BLaER1 (cell line): Measurements from ENCODE around the gene BCAR1.

Experiments used
- H3K27ac ChIP-seq: shearing (Covaris generic); formaldehyde crosslinking; 2 replicates; pipeline ENCODE4 v1.8.1; 2022
- H3K27me3 ChIP-seq: shearing (Covaris generic); formaldehyde crosslinking; 2 replicates; pipeline ENCODE4 v1.8.1; 2022
- H3K36me3 ChIP-seq: shearing (Covaris generic); formaldehyde crosslinking; 2 replicates; pipeline ENCODE4 v1.8.1; 2022
- H3K4me1 ChIP-seq: shearing (Covaris generic); formaldehyde crosslinking; 2 replicates; pipeline ENCODE4 v1.8.1; 2022
- H3K4me2 ChIP-seq: shearing (Covaris generic); formaldehyde crosslinking; 2 replicates; pipeline ENCODE4 v1.8.1; 2022
- H3K4me3 ChIP-seq: shearing (Covaris generic); formaldehyde crosslinking; 2 replicates; pipeline ENCODE4 v1.8.1; 2022
- H3K9ac ChIP-seq: shearing (Covaris generic); formaldehyde crosslinking; 2 replicates; pipeline ENCODE4 v1.8.1; 2022
- H3K9me3 ChIP-seq: shearing (Covaris generic); formaldehyde crosslinking; 2 replicates; pipeline ENCODE4 v1.8.1; 2022
- H4K20me1 ChIP-seq: shearing (Covaris generic); formaldehyde crosslinking; 2 replicates; pipeline ENCODE4 v1.8.1; 2022
- Cebpa-rat ChIP-seq: shearing (Covaris generic); IDR thresholded peaks from 2 replicates; pipeline ENCODE4 v1.8.1; 2022

The BCAR1 gene

GRCh38 chr16:75251280-75252048 lies at the start of gene BCAR1:
Gene BCAR1 (minus strand): TSS chr16:75251624. CDS start chr16:75251482, 142 bp downstream.
- H3K27ac ChIP-seq, result no peak within 1 kb of the TSS
- H3K4me3 ChIP-seq, result peak within 1 kb of the TSS; percentile 70
- H3K9ac ChIP-seq, result peak within 1 kb of the TSS; percentile 38; the same call in 1 of the 2 replicates
- H3K9me3 ChIP-seq, result no peaks in the 10 kb centered on the region
- peak within 1 kb of the TSS; percentile 99 for H3K4me2 ChIP-seq
- no peak for TF ChIP-seq Cebpa-rat
- peaks cover 29% of the 10 kb centered on the region for H3K4me1 ChIP-seq
- H3K36me3 ChIP-seq, result no peaks in the 10 kb centered on the region
- H3K27me3 ChIP-seq, result peaks cover 75% of the 10 kb centered on the region
- peaks cover 88% of the 10 kb centered on the region for H4K20me1 ChIP-seq

- H4K20me1 ChIP-seq, result peaks cover 54% of the 10 kb centered on the region
- no peak overlapping the region for H3K9ac ChIP-seq
- H3K27ac ChIP-seq, result no peak overlapping the region
- no peaks in the 10 kb centered on the region for H3K27me3 ChIP-seq
- no peak overlapping the region for H3K4me3 ChIP-seq
- no peak for TF ChIP-seq Cebpa-rat
- no peak overlapping the region for H3K4me2 ChIP-seq
- H3K9me3 ChIP-seq, result no peaks in the 10 kb centered on the region
- peaks cover 97% of the 10 kb centered on the region for H3K36me3 ChIP-seq
- H3K4me1 ChIP-seq, result no peaks in the 10 kb centered on the region
Measured at GRCh38 chr16:75298267-75298666, 46.8 kb upstream of the BCAR1 start.

GRCh38 chr16:75296606-75297005 lies 45.2 kb upstream of the BCAR1 start:
- Histone ChIP-seq H3K27ac (no peak overlapping the region), H3K27me3 (no peaks in the 10 kb centered on the region; the same call in 1 of the 2 replicates), H3K4me2 (no peak overlapping the region), H3K9me3 (no peaks in the 10 kb centered on the region), H3K36me3 (peaks cover 97% of the 10 kb centered on the region), H3K4me3 (no peak overlapping the region), H3K9ac (no peak overlapping the region), H3K4me1 (no peaks in the 10 kb centered on the region), H4K20me1 (peaks cover 70% of the 10 kb centered on the region)
- TF ChIP-seq Cebpa-rat, result no peak

GRCh38 chr16:75294773-75295459 lies 43.5 kb upstream of the BCAR1 start:
- Histone ChIP-seq H3K9ac (no peak overlapping the region), H3K4me3 (no peak overlapping the region), H3K27ac (no peak overlapping the region), H3K4me2 (no peak overlapping the region), H3K36me3 (peaks cover 97% of the 10 kb centered on the region), H3K4me1 (no peaks in the 10 kb centered on the region), H3K27me3 (peaks cover 17% of the 10 kb centered on the region), H3K9me3 (no peaks in the 10 kb centered on the region), H4K20me1 (peaks cover 87% of the 10 kb centered on the region)
- TF ChIP-seq Cebpa-rat, result no peak

GRCh38 chr16:75293772-75294171 lies 42.3 kb upstream of the BCAR1 start:
- H3K9me3 ChIP-seq, result no peaks in the 10 kb centered on the region
- H3K36me3 ChIP-seq, result peaks cover 92% of the 10 kb centered on the region
- no peak overlapping the region for H3K4me2 ChIP-seq
- no peak for TF ChIP-seq Cebpa-rat
- peaks cover 28% of the 10 kb centered on the region for H3K27me3 ChIP-seq
- H3K27ac ChIP-seq, result no peak overlapping the region
- no peak overlapping the region for H3K9ac ChIP-seq
- peaks cover 8% of the 10 kb centered on the region for H3K4me1 ChIP-seq
- H4K20me1 ChIP-seq, result peaks cover 99% of the 10 kb centered on the region
- H3K4me3 ChIP-seq, result no peak overlapping the region

GRCh38 chr16:75293173-75293572 lies 41.7 kb upstream of the BCAR1 start:
- no peak overlapping the region for H3K27ac ChIP-seq
- peaks cover 86% of the 10 kb centered on the region for H3K36me3 ChIP-seq
- H3K9ac ChIP-seq, result no peak overlapping the region
- no peak overlapping the region for H3K4me2 ChIP-seq
- H3K4me1 ChIP-seq, result peaks cover 14% of the 10 kb centered on the region
- no peaks in the 10 kb centered on the region for H3K9me3 ChIP-seq
- peaks cover 100% of the 10 kb centered on the region for H4K20me1 ChIP-seq
- peaks cover 29% of the 10 kb centered on the region for H3K27me3 ChIP-seq
- H3K4me3 ChIP-seq, result no peak overlapping the region
- no peak for TF ChIP-seq Cebpa-rat

- peaks cover 82% of the 10 kb centered on the region for H3K36me3 ChIP-seq
- no peak overlapping the region for H3K4me3 ChIP-seq
- H3K4me2 ChIP-seq, result no peak overlapping the region
- peaks cover 32% of the 10 kb centered on the region for H3K27me3 ChIP-seq
- no peak overlapping the region for H3K27ac ChIP-seq
- H3K9me3 ChIP-seq, result no peaks in the 10 kb centered on the region
- no peak overlapping the region for H3K9ac ChIP-seq
- H3K4me1 ChIP-seq, result peaks cover 19% of the 10 kb centered on the region
- TF ChIP-seq Cebpa-rat, result no peak
- peaks cover 100% of the 10 kb centered on the region for H4K20me1 ChIP-seq
Measured at GRCh38 chr16:75292691-75293090, 41.3 kb upstream of the BCAR1 start.

GRCh38 chr16:75289189-75289588 lies 37.8 kb upstream of the BCAR1 start:
- Histone ChIP-seq H3K9ac (no peak overlapping the region), H3K27me3 (peaks cover 47% of the 10 kb centered on the region), H3K4me1 (peaks cover 28% of the 10 kb centered on the region), H3K4me2 (peak overlapping the region; percentile 80), H3K4me3 (no peak overlapping the region), H4K20me1 (peaks cover 86% of the 10 kb centered on the region), H3K27ac (no peak overlapping the region), H3K9me3 (no peaks in the 10 kb centered on the region), H3K36me3 (peaks cover 54% of the 10 kb centered on the region)
- TF ChIP-seq Cebpa-rat, result no peak

- no peaks in the 10 kb centered on the region for H3K9me3 ChIP-seq
- H4K20me1 ChIP-seq, result peaks cover 81% of the 10 kb centered on the region
- H3K36me3 ChIP-seq, result peaks cover 49% of the 10 kb centered on the region
- no peak overlapping the region for H3K4me3 ChIP-seq
- peaks cover 47% of the 10 kb centered on the region for H3K27me3 ChIP-seq
- no peak overlapping the region for H3K9ac ChIP-seq
- TF ChIP-seq Cebpa-rat, result no peak
- peaks cover 28% of the 10 kb centered on the region for H3K4me1 ChIP-seq
- H3K4me2 ChIP-seq, result peak overlapping the region; percentile 80
- no peak overlapping the region for H3K27ac ChIP-seq
Measured at GRCh38 chr16:75288596-75289120, 37.2 kb upstream of the BCAR1 start.

- Histone ChIP-seq H3K4me2 (peak overlapping the region; percentile 80), H4K20me1 (peaks cover 77% of the 10 kb centered on the region), H3K36me3 (peaks cover 44% of the 10 kb centered on the region), H3K4me3 (no peak overlapping the region), H3K27ac (no peak overlapping the region), H3K9ac (no peak overlapping the region), H3K9me3 (no peaks in the 10 kb centered on the region), H3K27me3 (peaks cover 47% of the 10 kb centered on the region), H3K4me1 (peaks cover 28% of the 10 kb centered on the region)
- TF ChIP-seq Cebpa-rat, result no peak
Measured at GRCh38 chr16:75288181-75288580, 36.8 kb upstream of the BCAR1 start.
